Spleen (tissue), 7 donors: ENCODE results near the gene SLITRK6.

Source experiments
- CTCF ChIP-seq, 11 experiments: fragments of 200-600 bp in 7 of 11; fragments of 450-650 bp in 4 of 11; sonication (generic) in 4 of 11; IDR thresholded peaks in 8 of 11; conservative IDR thresholded peaks in 3 of 11; 1 replicate in 7 of 11; 2 replicates in 4 of 11; pipeline versions ENCODE4 v1.4.0 to v1.8.0; 2016 to 2021; ENCODE audit warnings: antibody characterized with exemption in 11 of 11, inconsistent platforms in 4 of 11, mild to moderate bottlenecking in 1 of 11
- POLR2A ChIP-seq, 3 donors: fragments of 450-650 bp; IDR thresholded peaks; one replicate each; pipeline ENCODE4 v1.5.1; 2017; ENCODE audit warnings: antibody characterized with exemption in 3 of 3, mild to moderate bottlenecking in 1 of 3
- POLR2AphosphoS5 ChIP-seq, 3 donors: sonication (generic); formaldehyde crosslinking; IDR thresholded peaks; one replicate each; pipeline ENCODE4 v1.5.1; 2017; ENCODE audit warnings: antibody characterized with exemption in 3 of 3
- donor health status: DM: no; HTN: no; CAD: no; lungs with moderate emphysema.
- donor health status: DM: no; HTN: no; CAD: no.
- donor health status: DM: no; HTN: no; CAD: no.

DNA sequence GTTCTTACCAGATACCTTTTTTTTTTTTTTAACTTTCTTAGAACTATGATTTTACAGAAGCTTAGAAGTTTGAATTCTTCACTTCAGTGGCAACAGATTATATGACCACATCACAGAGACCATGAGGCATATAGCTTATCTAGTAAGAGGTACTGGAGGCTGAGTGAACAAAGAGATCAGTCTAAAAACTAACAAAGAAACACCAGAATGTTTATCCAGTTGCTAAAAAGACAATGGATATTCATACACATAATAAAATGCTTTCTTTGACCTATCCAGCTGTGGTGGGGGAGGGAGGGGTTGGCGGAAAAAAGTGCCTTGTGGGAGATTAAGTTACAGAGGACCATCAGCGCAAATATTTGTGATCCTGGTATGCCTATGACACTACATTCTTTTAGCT, 34.7 kb upstream of the SLITRK6 start:
- TF ChIP-seq POLR2AphosphoS5 (IDR thresholded peaks at IDR 0.05): no peak
- TF ChIP-seq CTCF (IDR thresholded peaks at IDR 0.05 in 8 of 11, conservative IDR thresholded peaks at IDR 0.05 in 3 of 11): no peak
- no peak for TF ChIP-seq POLR2A (IDR thresholded peaks at IDR 0.05)
